Neural crest cell (in vitro differentiated cells): ENCODE measurements around the gene KRTAP4-7. TPM values are rescaled to one million over a fixed set of nuclear protein-coding genes. Genes with fewer than 3 reads are reported as not detected.
"Not testable (repeated sequence)": the region's sequence is repeated elsewhere in the genome, so short reads cannot be mapped to it uniquely, and the experiment has no call there.

Experiments used
- DNase-seq: peaks from one replicate; pipeline ENCODE4 v3.0.0; 2021; ENCODE audit warnings: low read depth, mixed read lengths, low spot score
- H3K27ac Mint-ChIP-seq: one replicate; pipeline ENCODE4 v1.8.0; 2021; ENCODE audit warnings: mild to moderate bottlenecking, mixed read lengths; ENCODE audit not compliant: unreplicated experiment
- H3K27me3 Mint-ChIP-seq: 2 replicates; pipeline ENCODE4 v1.8.0; 2021; ENCODE audit warnings: low read depth, mild to moderate bottlenecking, mixed read lengths
- H3K36me3 Mint-ChIP-seq: 2 replicates; pipeline ENCODE4 v1.8.0; 2021; ENCODE audit warnings: low read depth, mild to moderate bottlenecking, mixed read lengths
- H3K4me1 Mint-ChIP-seq: 2 replicates; pipeline ENCODE4 v1.8.0; 2021; ENCODE audit warnings: mixed read lengths
- H3K4me3 Mint-ChIP-seq: one replicate; pipeline ENCODE4 v1.8.0; 2021; ENCODE audit warnings: mild to moderate bottlenecking, mixed read lengths
- H3K9me3 Mint-ChIP-seq: 2 replicates; pipeline ENCODE4 v1.8.0; 2021; ENCODE audit warnings: mixed read lengths
- CTCF ChIP-seq: fragments of 200-600 bp; sonication (generic); conservative IDR thresholded peaks from 2 replicates; pipeline ENCODE4 v1.5.0; 2021; ENCODE audit warnings: antibody characterized with exemption, mild to moderate bottlenecking
- total RNA-seq: library from RNA; stranded (reverse); gene quantifications from 2 replicates; pipeline ENCODE4 v1.2.1, GENCODE V29; 2021

KRTAP4-7 gene
- total RNA-seq, 1 donor from 2014 or later = not detected

- Mint-ChIP-seq H3K27ac (no peak overlapping the region), H3K36me3 (no peaks in the 10 kb centered on the region), H3K27me3 (peaks cover 37% of the 10 kb centered on the region)
These were observed 37.8 kb downstream of the KRTAP4-7 start for GRCh38 chr17:41121742-41122141.

DNA sequence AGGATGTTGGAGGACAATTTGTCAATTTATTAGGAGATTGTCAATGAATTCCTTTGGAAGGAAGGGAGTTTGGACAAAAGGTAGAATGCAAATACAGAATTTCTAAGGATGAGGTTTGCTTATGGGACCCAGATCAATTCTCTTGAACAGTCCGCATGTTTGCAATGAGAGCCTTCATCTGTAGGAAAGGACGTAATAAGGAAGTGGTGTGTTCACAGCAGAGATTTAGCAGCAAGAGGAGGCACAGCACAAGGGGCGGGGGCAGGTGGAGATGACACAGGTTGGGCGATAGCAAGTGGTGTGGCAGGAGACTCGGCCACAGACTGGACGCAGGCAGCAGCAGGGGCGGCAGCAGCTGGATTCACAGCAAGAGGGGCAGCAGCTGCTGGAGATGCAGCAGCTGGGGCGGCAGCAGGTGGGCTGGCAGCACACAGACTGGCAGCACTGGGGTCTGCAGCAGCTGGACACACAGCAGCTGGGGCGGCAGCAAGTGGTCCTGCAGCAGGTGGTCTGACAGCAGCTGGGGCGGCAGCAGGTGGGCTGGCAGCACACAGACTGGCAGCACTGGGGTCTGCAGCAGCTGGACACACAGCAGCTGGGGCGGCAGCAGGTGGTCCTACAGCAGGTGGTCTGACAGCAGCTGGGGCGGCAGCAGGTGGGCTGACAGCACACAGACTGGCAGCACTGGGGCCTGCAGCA is 39.5 kb downstream of the KRTAP4-7 start:
- H3K4me3 Mint-ChIP-seq, H3K9me3 Mint-ChIP-seq, H3K27ac Mint-ChIP-seq, DNase-seq, H3K4me1 Mint-ChIP-seq, H3K36me3 Mint-ChIP-seq: not testable (repeated sequence)
- peaks cover 35% of the 10 kb centered on the region for H3K27me3 Mint-ChIP-seq

More at GRCh38 chr17:41121742-41122141, 37.8 kb downstream of the KRTAP4-7 start:
- DNase-seq = no peak
- H3K4me1 Mint-ChIP-seq = no peaks in the 10 kb centered on the region
- H3K9me3 Mint-ChIP-seq = no peaks in the 10 kb centered on the region
- no peak for TF ChIP-seq CTCF
- no peak overlapping the region for H3K4me3 Mint-ChIP-seq

DNA sequence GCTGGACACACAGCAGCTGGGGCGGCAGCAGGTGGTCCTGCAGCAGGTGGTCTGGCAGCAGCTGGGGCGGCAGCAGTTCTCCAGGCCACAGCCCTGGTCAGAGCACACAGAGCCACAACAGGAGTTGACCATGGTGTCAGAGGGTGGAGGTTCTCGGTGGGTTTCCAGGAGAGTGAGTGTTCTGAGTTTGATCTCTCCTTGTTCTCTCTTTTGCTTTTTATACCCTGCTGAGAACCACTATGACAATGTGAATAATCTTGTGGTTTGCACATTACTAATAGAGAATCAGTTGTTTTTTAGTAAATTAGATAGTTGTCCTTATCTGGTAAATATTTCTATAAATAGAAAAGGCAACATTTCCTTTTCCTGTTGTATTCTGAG is 40.0 kb downstream of the KRTAP4-7 start, which contains the start of gene KRTAP4-12:
KRTAP4-12 (minus strand) TSS at position 192 of the 381 bp plus-strand sequence; CDS start at position 132, 60 bp downstream.
- not testable (repeated sequence) for H3K4me1 Mint-ChIP-seq, H3K4me3 Mint-ChIP-seq, H3K9me3 Mint-ChIP-seq, DNase-seq, H3K27ac Mint-ChIP-seq, H3K36me3 Mint-ChIP-seq
- H3K27me3 Mint-ChIP-seq = peaks cover 36% of the 10 kb centered on the region

DNA sequence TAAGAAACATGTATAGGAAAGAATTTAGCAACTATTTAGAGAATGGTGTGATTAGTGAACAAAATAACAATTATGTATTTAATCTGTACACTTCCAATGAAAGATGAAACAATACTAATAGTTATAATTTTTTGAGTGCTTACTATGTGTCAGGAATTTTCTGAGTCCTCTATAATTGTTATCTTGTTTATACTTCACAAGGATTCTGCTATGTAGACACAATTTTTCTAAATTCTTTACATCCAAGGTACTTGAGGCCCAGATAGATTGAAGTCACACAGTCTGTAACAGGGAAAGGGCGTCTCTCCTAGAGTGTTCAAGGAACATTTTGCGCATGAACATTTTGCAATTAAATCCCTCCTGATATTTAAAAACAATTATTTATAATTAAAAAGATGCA is 41.1 kb downstream of the KRTAP4-7 start:
- H3K27me3 Mint-ChIP-seq = peaks cover 41% of the 10 kb centered on the region
- H3K4me3 Mint-ChIP-seq = no peak overlapping the region
- no peaks in the 10 kb centered on the region for H3K4me1 Mint-ChIP-seq
- H3K27ac Mint-ChIP-seq = no peak overlapping the region
- no peak for TF ChIP-seq CTCF
- peaks cover 2% of the 10 kb centered on the region for H3K9me3 Mint-ChIP-seq
- no peak for DNase-seq
- no peaks in the 10 kb centered on the region for H3K36me3 Mint-ChIP-seq

DNA sequence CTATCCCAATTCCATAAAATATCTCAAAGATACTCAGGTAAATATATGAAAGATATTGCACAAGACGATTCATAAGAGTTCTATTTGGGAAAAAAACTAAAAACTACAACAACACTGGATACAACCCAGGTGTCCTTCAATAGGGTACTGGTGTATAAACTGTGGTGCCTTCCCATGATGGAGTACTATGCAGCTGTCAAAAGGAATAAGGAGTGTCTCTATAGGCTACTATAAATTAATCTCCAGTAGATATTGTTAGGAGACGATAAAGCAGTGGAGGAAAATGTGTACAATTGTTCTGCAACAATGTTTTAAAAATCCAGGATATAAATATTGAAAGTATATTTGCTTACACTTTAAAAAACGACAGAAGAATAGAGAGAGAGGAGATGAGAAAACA is 42.5 kb downstream of the KRTAP4-7 start:
- Mint-ChIP-seq H3K9me3 (peaks cover 2% of the 10 kb centered on the region), H3K4me3 (no peak overlapping the region), H3K27me3 (peaks cover 40% of the 10 kb centered on the region), H3K4me1 (no peaks in the 10 kb centered on the region), H3K36me3 (no peaks in the 10 kb centered on the region), H3K27ac (no peak overlapping the region)
- no peak for TF ChIP-seq CTCF
- DNase-seq = no peak

DNA sequence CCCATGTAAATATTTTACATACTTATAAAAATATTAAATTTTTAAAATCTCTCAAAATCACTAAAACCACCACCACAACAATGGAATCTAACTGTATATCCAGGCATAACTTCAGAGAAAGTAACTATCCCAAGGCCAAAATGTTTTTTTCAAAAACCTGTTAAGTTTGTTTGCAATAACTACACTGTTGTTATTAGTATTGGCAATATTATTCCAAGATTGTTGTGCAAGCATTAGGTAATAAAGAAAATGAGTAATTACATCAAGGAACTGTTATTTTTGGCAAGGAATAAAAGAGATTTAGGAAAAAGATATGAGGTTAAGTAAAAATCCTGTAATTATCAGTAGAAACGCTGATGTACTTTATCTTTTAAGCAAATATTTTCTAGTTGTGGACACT is 43.4 kb downstream of the KRTAP4-7 start:
- Mint-ChIP-seq H3K4me1 (no peaks in the 10 kb centered on the region), H3K36me3 (no peaks in the 10 kb centered on the region), H3K27me3 (peaks cover 44% of the 10 kb centered on the region), H3K27ac (no peak overlapping the region), H3K4me3 (no peak overlapping the region), H3K9me3 (peaks cover 2% of the 10 kb centered on the region)
- no peak for TF ChIP-seq CTCF
- no peak for DNase-seq
